Stimulated activated CD4-positive, alpha-beta T cell treated with anti-CD3 and anti-CD28 coated beads, Interleukin-2, amount 100 ng/mL, for 4 hours (primary cell): ENCODE data around the gene TAS2R14.

Source experiments
- DNase-seq: peaks from one replicate; pipeline ENCODE4 v3.0.0-alpha.2; 2020; ENCODE audit warnings: low read depth

TAS2R14 gene, protein sequence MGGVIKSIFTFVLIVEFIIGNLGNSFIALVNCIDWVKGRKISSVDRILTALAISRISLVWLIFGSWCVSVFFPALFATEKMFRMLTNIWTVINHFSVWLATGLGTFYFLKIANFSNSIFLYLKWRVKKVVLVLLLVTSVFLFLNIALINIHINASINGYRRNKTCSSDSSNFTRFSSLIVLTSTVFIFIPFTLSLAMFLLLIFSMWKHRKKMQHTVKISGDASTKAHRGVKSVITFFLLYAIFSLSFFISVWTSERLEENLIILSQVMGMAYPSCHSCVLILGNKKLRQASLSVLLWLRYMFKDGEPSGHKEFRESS

DNA sequence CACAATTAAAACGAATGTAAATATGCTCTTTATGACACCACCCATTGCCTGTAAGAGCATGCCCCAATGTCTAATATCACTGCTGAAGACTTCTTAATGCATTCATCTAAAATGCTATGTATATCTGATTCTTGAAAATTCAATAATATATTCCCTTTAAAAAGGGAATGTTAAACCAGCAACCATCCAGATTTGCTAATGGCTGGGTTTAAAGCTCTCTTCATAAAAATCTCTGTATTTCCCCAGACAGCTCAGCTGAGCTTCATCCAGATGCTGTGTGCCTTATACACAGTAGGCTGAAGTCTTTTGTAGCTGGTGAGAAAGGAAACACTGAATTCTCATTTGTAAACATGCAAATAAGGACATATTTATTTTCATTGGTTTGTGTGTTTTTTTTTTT lies at the start of gene TAS2R14:
Gene TAS2R14 (minus strand): TSS at position 101 of the 400 bp plus-strand sequence. CDS start 56 bp downstream, at position 45.
- no peak for DNase-seq

DNA sequence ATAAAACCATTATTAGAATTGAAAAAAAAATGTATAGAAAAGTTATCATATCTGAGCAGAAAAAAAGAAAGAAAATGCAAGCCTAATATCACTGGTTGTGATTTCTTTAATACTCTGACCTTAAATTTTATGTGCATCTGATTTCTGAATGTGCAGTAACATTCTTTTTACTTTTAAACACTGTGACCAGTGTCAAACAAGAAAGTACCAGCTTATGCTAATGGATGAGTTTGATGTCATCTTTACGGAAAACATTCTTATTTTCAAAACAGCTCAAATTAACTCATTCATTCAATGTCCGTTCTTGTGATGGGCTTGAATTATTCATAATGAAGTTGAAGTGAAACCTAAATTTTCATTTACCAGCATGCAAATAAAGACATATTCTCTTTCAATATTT lies 47.7 kb upstream of the TAS2R14 start, which contains the start of gene TAS2R50:
Gene TAS2R50 (minus strand): TSS at position 101 of the 400 bp plus-strand sequence. CDS start 52 bp downstream, at position 49.
- no peak for DNase-seq

DNA sequence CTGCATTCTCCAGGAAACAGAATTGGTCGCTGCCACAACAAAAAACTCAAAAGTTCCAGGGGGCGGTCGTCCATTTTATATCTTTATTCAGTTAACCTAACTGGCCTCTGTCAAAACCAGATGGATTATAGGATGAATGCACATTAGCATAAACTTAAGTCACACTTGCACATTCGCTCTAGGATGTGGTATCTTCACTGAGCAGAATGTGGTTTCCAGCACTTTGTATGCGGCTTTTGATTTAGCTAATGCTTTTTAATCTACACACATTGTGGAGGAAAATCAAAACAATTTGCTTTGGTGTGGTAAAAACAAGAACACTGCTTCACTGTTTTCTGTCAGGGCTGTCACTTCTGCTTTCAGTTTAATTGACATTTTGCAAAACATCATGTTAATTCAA lies 43.2 kb upstream of the TAS2R14 start:
- no peak for DNase-seq

DNA sequence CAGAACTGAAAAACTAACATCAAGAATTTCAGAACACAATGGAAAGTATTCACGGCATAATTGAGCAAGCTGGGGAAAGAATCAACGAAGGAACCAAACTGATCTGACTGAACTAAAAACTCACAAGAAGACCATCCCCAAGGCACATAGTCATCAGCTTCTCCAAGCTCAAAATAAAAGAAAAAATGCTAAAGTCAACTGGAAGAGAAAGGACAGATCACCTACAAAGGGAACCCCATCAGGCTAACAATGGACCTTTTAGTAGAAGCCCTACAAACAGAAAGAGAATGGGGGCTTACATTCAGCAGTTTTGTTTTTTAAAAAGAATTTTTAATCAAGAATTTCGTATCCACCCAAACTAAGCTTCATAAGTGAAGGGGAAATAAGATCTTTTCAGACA lies 35.9 kb upstream of the TAS2R14 start:
- DNase-seq = no peak

DNA sequence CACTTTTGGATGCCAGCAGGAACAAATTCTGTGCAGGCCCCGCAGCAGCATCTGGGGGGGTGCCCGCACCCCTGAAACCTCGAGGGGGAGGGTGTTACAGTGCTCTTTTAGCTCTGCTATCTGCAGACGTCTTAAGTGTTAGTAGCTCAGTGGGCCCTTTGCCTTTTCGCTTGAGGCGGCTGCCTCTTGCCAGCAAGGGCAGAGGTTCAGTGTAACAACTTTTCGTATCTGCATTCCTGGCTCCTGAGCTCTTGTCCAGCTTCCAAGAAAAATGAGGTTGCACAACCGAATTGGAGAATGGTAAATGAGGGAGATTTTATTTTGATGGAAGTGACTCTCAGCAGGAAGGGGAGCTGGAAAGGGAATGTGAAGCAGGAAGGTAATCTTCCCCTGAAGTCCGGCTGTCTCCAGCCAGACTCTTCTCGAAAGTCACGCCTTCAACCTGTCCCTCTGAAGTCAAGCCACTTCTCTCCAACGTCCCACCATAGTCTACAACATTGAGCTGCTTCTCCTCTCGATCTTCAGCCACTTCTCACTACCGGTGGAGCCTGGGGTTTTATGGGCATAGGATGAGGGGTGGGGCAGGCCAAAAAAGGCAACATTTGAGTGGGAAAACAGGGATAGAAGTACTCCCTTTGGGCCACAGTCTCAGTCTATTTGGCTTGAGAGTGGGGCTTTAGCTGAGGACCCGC lies 29.8 kb upstream of the TAS2R14 start:
- DNase-seq = no peak

DNA sequence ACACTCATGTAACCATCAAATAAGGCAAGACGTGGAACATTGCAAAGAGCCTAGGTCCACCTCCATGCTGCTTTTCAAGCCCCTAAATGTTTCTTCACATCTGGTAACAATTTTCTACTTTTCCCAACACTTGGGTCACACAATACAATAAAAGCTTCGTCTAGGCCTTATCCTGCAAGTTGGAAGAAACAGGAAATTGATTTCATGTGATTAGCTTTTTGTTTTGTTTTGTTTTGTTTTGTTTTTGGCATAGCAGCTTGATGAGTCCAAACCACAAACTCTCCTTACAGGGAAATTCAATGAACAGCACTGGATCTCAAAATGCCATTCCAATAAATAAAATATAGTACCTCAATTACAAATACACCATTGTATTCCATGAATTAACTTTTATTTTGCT lies 28.3 kb upstream of the TAS2R14 start:
- DNase-seq = no peak

DNA sequence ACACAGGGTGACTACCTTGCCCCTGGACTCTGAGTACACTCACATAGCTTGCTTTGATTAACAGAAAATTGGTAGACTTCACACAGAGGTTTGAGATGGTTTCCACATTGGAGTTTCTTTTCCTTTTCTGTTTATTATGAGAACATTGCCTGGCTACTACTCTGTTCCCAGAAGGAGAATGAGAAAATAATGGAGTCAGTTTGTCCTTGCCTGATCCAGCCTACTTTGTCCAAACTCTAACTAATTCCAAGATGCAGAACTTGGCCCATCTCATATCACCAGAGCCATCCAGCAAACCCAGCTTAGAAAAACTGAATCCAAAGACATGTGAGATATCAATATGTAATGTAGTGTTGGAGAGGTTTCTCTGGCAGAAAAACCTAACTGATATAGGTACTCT lies 27.3 kb upstream of the TAS2R14 start:
- no peak for DNase-seq

DNA sequence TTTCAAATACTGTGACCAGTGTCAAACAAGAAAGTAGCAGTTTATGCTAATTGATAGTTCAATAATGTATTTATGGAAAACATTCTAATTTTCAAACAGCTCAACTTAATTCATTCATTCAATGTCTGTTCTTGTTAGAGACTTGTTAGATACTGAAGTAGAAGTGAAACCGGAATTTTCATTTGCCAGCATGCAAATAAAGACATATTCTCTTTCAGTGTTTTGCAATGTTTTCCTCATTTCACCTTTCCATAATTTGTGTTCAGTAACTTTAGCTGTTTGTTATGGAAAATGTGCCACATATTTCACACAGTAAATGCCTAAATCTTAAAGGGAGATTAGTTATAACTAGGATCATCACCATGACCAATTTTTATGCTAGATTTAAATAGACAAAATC lies 26.4 kb upstream of the TAS2R14 start:
- DNase-seq = no peak

DNA sequence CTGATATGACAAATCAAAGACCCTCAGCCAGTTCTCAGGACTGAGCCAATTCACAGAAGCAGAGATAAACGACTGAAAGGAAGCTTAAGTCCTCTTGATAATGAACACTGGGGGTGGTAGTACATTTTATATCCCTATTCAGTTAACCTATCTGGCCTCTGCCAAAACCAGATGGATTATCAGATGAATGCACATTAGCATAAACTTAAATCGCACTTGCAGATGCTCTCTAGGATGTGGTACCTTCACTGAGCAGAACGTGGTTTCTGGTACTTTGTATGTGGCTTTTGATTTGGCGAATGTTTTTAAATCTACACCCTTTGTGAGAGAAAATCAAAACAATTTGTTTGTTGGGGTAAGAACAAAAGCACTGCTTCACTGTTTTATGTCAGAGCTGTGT lies 21.1 kb upstream of the TAS2R14 start:
- no peak for DNase-seq

DNA sequence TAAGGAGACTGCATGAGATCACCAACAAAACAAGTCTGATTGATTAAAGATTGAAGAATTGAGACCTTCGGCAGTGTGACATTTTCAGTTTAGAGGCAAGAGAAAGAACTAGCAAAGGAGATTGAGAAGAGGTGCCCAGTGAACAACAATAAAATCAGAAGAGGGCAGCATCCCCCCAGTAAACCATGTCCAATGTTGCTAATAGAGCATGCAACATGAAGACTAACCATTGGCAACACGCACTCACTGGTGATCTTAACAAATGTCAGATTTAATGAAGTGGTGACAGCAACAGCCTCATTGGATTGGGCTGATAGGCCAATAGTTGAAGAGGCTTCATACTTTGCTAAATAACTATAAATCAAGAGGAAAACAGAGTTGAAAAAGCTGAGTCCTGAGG lies 20.7 kb upstream of the TAS2R14 start:
- DNase-seq = no peak

DNA sequence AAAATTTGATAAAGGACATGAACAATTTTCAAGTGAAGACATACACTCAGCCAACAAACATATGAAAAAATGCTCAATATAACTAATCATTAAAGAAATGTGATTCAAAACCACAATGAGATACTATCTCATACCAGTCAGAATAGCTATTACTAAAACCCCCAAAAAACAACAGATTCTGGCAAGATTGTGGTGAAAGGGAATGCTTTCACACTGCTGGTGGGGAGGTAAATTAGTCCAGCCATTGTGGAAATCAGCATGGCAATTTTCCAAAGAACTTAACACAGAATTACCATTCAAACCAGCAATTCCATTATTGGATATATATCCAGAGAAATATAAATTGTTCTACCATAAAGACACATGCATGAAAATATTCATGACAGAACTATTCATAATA lies 18.7 kb upstream of the TAS2R14 start:
- no peak for DNase-seq

DNA sequence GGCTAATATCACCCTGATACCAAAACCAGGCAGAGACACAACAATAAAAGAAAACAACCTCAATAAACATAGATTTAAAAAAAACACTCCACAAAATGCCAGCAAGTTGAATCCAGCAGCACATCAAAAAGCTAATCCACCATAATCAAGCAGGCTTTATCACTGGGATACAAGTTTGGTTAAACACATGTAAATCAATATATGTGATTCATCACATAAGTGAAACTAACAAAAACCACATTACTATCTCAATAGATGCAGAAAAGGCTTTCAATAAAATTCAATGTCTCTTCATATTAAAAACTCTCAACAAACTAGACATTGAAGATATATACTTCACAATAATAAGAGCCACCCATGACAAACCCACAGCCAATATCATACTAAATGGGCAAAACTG lies 17.0 kb upstream of the TAS2R14 start:
- DNase-seq = no peak

DNA sequence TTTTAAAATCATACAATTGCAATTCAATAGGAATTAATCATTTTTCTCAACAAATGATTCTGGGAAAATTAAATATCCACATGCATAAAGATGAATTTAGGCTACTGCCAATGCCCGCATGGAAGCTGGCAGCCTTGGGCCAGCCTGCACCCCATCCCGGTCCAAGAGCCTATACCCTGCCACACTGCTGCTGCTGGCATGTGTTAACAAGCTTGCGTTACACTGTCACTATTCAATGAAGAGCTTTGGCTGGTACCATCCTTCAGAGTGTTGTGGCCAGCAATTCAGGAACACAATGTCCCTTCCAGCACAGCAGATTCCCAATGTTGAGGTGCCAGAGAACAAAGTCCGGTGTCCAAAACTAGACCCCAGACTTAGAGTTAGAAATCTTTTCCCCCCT lies 13.6 kb upstream of the TAS2R14 start:
- no peak for DNase-seq

DNA sequence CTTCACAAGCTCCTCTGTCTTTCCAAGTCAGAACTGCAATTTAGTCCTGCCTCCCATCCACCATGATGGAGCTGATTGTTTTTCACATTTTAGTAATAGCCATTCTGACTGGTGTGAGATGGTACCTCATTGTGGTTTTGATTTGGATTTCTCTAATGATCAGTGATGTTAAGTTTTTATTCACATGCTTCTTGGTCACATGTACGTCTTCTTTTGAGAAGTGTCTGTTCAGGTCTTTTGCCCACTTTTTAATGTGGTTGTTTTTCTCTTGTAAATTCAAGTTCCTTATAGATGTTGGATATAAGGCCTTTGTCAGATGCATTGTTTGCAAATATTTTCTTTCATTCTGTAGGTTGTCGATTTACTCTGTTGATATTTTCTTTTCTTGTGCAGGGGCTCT lies 4.1 kb upstream of the TAS2R14 start:
- no peak for DNase-seq

DNA sequence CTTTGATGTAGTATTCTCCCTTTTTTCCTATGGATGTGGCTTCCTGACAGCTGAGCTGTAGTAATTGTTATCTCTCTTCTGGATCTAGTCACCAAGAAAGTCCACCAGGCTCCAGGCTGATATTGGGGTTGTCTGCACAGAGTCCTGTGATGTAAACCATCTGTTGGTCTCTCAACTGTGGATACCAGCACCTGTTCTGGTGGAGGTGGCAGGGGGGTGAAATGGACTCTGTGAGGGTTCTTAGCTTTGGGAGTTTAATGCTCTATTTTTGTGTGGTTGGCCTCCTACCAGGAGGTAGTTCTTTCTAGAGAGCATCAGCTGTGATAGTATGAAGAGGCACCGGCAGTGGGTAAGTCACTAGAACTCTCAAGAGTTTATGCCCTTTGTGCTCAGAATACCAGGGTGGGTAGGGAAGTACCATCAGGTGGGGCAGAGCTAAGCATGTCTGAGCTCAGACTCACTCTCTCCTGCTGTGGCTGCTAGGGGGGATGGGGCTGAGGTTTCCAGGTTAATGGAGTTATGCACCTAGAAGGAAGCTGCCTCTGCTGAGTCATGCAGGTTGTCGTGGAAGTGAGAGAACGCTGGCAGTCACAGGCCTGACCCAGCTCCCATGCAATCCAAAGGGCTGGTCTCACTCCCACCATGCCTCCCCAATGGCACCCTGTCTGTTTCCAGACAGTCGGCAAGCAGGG lies 3.0 kb upstream of the TAS2R14 start:
- DNase-seq = no peak

DNA sequence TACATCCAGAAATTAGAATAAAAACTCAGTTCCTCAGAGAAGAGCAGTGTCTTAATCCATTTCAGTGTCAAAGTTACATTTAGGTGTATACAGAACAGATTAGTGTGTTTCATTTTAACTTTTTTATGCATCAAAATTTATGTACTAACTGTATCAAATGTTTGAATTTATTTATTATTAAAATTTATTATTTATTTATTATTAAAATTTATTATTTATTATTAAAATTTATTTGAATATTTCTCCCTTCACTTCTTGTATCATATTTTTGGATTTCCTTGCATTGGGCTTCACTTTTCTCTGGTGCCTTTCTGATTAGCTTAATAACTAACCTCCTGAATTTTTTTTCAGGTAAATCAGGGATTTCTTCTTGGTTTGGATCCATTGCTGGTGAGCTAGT lies 2.3 kb upstream of the TAS2R14 start:
- DNase-seq = no peak

DNA sequence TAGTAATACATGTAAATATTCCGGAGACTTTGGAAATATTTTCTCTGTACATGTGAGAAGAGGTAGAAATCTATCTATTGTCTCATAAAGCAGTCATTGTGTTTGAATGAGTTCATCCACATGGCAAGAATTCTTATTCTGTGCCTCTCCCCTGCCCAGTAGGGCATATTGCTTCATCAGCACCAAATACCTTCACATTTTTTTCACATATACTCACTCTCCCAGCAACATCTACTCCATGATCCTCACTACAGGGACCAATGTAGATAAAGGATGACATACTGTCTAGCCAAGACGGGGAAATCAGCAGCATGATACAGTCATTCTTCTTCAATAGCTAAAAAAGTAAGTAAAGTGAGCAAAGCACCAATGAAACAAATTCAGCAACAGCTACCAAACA lies 1.3 kb upstream of the TAS2R14 start:
- DNase-seq = no peak

DNA sequence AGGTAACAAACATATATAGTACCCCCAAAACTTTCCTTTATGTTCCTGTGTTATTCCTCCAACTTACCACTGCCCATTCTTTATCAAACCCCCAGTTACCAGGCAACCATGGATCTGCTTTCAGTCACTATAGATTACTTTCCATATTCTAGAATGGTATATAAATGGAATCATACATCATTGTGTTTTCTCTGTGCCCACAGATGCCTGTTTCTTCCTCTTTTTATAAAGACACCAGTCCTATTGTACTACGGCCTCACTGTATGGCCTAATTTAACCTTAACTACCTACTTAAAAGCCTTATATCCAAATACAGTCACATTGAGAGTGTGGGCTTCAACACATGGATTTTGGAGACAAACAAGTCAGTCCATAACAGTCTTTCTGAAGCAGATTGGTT lies 2.6 kb downstream of the TAS2R14 start:
- no peak for DNase-seq

DNA sequence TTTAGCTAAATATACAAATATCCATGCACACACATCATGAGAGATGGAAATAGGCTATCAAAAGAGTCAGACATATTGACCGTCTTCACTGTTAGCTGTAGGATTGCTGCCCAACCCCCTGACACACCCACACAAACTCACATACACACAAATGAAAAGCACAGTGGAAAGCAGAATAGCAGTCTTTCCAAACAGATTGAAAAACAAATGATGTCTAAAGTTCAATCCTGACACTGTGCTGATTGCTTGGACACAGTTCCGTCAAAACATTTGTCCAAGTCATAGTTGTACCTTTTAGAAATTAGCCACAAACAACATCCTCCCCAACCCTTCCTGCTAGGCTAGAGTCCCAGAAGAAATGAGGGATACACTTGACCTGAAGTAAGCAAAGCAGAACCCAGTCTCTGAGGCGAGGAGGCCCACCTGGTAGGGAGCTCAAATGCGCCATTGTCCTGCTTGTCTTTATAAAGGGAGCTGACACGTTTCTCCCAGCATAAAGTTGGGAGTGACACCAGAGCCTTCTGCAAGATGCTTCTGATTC lies 10.2 kb downstream of the TAS2R14 start, which contains the start of gene PRH2:
Gene PRH2 (plus strand): TSS at position 491 of the 541 bp plus-strand sequence. CDS start 38 bp downstream, at position 529.
- no peak for DNase-seq

DNA sequence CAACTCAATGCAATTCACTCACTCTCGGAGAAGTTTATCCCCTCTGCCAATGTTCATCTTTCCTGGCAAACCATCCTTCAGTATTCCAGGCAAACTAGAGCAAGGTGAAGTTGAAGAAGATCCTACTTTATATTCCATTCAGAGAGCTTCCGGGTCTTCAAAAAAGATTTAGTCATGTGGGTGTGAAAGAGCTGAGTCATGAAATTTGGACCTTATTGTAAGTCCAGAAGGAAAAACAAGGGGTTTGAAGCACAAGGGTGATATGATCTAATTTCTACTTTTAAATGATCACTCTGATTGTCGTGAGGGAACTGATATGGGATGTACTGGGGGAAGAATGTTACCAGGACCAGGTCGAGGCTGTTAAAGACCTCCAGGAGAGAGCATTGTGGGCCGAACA lies 12.8 kb downstream of the TAS2R14 start:
- no peak for DNase-seq

DNA sequence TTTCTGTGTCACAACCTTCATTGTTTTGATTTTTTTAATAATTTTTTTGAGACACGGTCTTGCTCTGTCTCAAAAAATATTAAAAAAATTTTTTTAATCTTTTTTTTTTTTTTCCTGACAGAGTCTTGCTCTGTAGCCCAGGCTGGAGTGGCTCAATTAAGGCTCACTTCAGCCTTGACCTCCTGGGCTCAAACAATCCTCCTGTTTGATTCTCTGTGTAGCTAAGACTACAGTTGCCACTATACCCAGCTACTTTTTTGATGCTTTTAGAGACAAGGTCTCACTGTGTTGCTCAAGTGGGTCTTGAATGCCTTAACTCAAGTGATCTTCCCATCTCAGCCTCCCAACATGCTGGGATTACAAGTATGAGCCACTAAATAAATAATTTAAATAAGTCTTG lies 19.3 kb downstream of the TAS2R14 start:
- DNase-seq = no peak

DNA sequence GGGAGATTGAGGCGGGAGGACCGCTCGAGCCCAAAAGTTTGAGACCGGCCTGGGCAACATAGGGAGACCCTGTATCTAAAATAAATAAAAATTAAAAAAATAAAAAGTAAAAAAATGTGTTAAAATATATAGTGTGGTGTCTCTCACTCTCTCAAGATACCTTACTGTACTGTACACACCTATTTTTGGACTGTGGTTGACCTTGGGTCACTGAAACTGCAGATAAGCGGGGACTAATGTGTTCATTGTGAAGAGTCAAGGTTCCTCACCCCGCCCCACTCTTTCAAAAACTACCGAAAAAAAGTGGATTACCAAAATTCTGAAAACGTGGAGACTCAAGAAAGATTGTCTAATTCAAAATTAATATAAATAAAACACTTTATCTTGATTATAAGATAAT lies 28.7 kb downstream of the TAS2R14 start:
- no peak for DNase-seq

DNA sequence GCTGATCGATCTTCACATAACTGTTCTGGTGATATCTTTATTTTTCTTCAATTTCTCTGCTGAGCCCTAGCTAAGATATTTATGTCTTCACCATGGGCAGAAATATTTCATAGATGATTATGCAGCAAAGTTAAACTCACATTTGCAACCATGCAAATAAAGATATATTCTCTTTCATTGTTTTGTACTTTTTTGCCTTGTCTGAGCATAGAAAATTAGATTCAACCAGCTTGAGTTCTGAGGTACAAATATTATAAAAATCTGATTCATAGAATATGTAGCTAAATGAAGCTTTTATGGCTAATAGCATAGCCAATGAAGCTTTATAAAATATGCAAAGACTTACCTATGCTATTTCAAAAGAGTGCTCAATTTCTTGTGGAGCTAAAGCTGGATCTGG lies 29.6 kb downstream of the TAS2R14 start, which contains the start of gene TAS2R13:
Gene TAS2R13 (minus strand): TSS at position 101 of the 400 bp plus-strand sequence. CDS start 264 bp downstream, outside the sequence.
- DNase-seq = no peak
